CD14-positive monocyte (primary cell): ENCODE results near the gene TBCD. TPM values are rescaled to one million over a fixed set of nuclear protein-coding genes. Genes with fewer than 3 reads are reported as not detected.

Source experiments
- DNase-seq, 3 donors: peaks; one replicate each; pipeline ENCODE4 v3.0.0-alpha.2; 2011 to 2022
- H2AFZ ChIP-seq: 2 replicates; pipeline ENCODE4 v1.6.0; 2012; ENCODE audit warnings: mild to moderate bottlenecking, low read depth, low read length, inconsistent platforms; ENCODE audit not compliant: insufficient read depth, poor library complexity, severe bottlenecking
- H3K27ac ChIP-seq, 2 donors: 1 replicate in 1 of 2; 2 replicates in 1 of 2; pipeline ENCODE4 v1.5.1; 2012 to 2013; ENCODE audit warnings: low read length in 2 of 2, control low read depth in 1 of 2, inconsistent platforms in 1 of 2, low read depth in 1 of 2, mild to moderate bottlenecking in 1 of 2
- H3K27me3 ChIP-seq, 2 donors: one replicate each; pipeline versions ENCODE4 v1.6.0 to v1.6.1; 2011 to 2013; ENCODE audit warnings: low read length in 2 of 2; ENCODE audit not compliant: control insufficient read depth in 2 of 2, insufficient read depth in 2 of 2
- H3K36me3 ChIP-seq, 2 donors: replicated peaks in 1 of 2; 1 replicate in 1 of 2; 2 replicates in 1 of 2; pipeline versions ENCODE4 v1.5.1 to v1.6.1; 2012 to 2013; ENCODE audit warnings: low read length in 2 of 2, control low read depth in 1 of 2, inconsistent platforms in 1 of 2, mild to moderate bottlenecking in 1 of 2; ENCODE audit not compliant: insufficient read depth in 2 of 2, control insufficient read depth in 1 of 2
- H3K4me1 ChIP-seq, 2 donors: 1 replicate in 1 of 2; 2 replicates in 1 of 2; pipeline versions ENCODE4 v1.5.1 to v1.6.1; 2012 to 2013; ENCODE audit warnings: low read length in 2 of 2, control low read depth in 1 of 2, inconsistent platforms in 1 of 2, mild to moderate bottlenecking in 1 of 2, moderate library complexity in 1 of 2; ENCODE audit not compliant: insufficient read depth in 2 of 2, control insufficient read depth in 1 of 2
- H3K4me2 ChIP-seq: replicated peaks from 2 replicates; pipeline ENCODE3; 2012; ENCODE audit warnings: low read length, moderate library complexity, mild to moderate bottlenecking; ENCODE audit not compliant: poor library complexity, severe bottlenecking; ENCODE audit errors: extremely low read depth
- H3K4me3 ChIP-seq, 3 experiments: fragments of 200-600 bp in 1 of 3; sonication (generic) in 1 of 3; replicated peaks in 1 of 3; 1 replicate in 2 of 3; 2 replicates in 1 of 3; pipeline ENCODE4 v1.5.1; 2011 to 2013; ENCODE audit warnings: low read length in 3 of 3, mild to moderate bottlenecking in 3 of 3, control low read depth in 2 of 3, low read depth in 2 of 3, inconsistent platforms in 1 of 3, moderate library complexity in 1 of 3
- H3K79me2 ChIP-seq: 2 replicates; pipeline ENCODE4 v1.6.0; 2012; ENCODE audit warnings: mild to moderate bottlenecking, control low read depth, inconsistent platforms, low read length, moderate library complexity; ENCODE audit not compliant: insufficient read depth
- H3K9ac ChIP-seq: 2 replicates; pipeline ENCODE4 v1.6.0; 2017; ENCODE audit warnings: low read length, mild to moderate bottlenecking; ENCODE audit not compliant: insufficient read depth, poor library complexity, severe bottlenecking
- H3K9me3 ChIP-seq, 2 donors: replicated peaks in 1 of 2; 1 replicate in 1 of 2; 2 replicates in 1 of 2; pipeline versions ENCODE4 v1.5.1 to v1.6.1; 2012 to 2013; ENCODE audit warnings: low read length in 2 of 2, control low read depth in 1 of 2; ENCODE audit not compliant: control insufficient read depth in 1 of 2, insufficient read depth in 1 of 2
- H4K20me1 ChIP-seq: 2 replicates; pipeline ENCODE4 v1.6.0; 2012; ENCODE audit warnings: mild to moderate bottlenecking, low read length, control low read depth, moderate library complexity; ENCODE audit not compliant: insufficient read depth
- H3K27ac Mint-ChIP-seq, 7 donors: one replicate each; pipeline ENCODE4 v1.8.0; 2020; ENCODE audit warnings: mild to moderate bottlenecking in 7 of 7, mixed read lengths in 7 of 7, moderate library complexity in 6 of 7, inconsistent platforms in 2 of 7
- H3K27me3 Mint-ChIP-seq, 3 donors: one replicate each; pipeline ENCODE4 v1.8.0; 2021 to 2022; ENCODE audit warnings: low read depth in 3 of 3, mild to moderate bottlenecking in 3 of 3, mixed read lengths in 3 of 3, moderate library complexity in 3 of 3, inconsistent platforms in 1 of 3
- H3K36me3 Mint-ChIP-seq, 2 donors: one replicate each; pipeline ENCODE4 v1.8.0; 2020; ENCODE audit warnings: mixed read lengths in 2 of 2, inconsistent platforms in 1 of 2, mild to moderate bottlenecking in 1 of 2
- H3K4me1 Mint-ChIP-seq: one replicate; pipeline ENCODE4 v1.8.0; 2020; ENCODE audit warnings: mild to moderate bottlenecking, mixed read lengths
- H3K4me3 Mint-ChIP-seq, 2 donors: one replicate each; pipeline ENCODE4 v1.8.0; 2020; ENCODE audit warnings: mild to moderate bottlenecking in 2 of 2, mixed read lengths in 2 of 2, moderate library complexity in 1 of 2
- H3K9me3 Mint-ChIP-seq, 7 donors: one replicate each; pipeline ENCODE4 v1.8.0; 2020 to 2022; ENCODE audit warnings: mixed read lengths in 7 of 7, mild to moderate bottlenecking in 6 of 7, moderate library complexity in 6 of 7, inconsistent platforms in 2 of 7
- WGBS: methylation state at CpG from one replicate; pipeline ENCODE4 v1.1.5; 2013; ENCODE audit warnings: missing lambda C conversion rate; ENCODE audit not compliant: insufficient coverage; 5-methylcytosine and 5-hydroxymethylcytosine counted together
- intact Hi-C, 2 donors: fragments of 100-400 bp; cut with micrococcal nuclease; formaldehyde crosslinking; loops; one replicate each; pipeline versions ENCODE4 v1.15.0 to v1.15.1; 2023
- polyA plus RNA-seq, 3 donors: library from polyadenylated mRNA; depleted of rRNA in 1 of 3; unstranded in 2 of 3; stranded (reverse) in 1 of 3; fragments of 300-500 nt in 2 of 3; fragments of >200 nt in 1 of 3; fragmentation: Illumina TruSeq in 2 of 3; gene quantifications; 1 replicate in 2 of 3; 2 replicates in 1 of 3; pipeline ENCODE4 v1.2.3, GENCODE V29; 2012 to 2021
- TF ChIP-seq, protein P1 (sequence below): fragments of 200-600 bp; IDR thresholded peaks from one replicate; pipeline ENCODE4 v1.8.0; 2022; ENCODE audit warnings: antibody characterized with exemption, mild to moderate bottlenecking

TBCD gene
- polyA plus RNA-seq, 3 donors, result 54.7 to 74.0 (median 66.6) TPM

DNA sequence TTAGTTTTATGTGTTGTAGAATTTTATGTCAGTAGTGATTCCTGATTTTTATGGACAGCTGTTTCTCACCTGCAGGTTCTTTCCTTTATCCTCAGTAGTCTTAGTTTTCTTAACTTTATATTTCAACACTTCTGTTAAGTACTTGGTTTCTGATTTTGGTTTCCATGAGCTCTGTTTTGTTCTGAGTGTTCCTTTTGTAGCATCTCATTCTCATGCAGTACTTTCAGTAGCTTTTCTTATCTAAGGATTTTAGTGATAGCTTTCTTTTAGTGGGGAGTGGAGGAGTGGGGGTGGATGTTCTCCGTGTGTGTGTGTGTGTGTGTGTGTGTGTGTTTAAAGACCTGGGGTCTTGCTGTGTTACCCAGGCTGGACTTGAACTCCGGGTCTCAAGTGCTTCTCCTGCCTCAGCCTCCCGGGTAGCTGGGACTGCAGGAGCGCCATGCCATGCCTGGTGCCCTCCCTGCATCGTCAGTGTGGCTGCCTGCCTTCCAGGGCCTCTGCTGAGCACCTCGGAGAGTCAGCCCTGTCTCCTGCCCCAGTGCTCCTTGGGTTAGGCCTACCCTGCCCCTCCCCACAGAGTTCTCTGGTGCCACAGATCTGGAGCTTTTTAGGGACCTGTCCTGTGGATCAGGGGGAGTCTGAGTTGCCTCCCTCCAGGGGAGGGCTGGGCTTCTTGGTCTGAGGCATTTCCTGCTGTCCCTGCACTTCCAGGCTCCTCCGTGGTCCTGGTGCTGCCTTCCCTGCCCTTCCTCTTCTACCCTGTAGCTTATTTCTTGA lies 92.2 kb downstream of the TBCD start:
- peak overlapping the region in 1 of 7 donors; percentile 7 for H3K27ac Mint-ChIP-seq
- Histone ChIP-seq H3K9ac (no peak overlapping the region), H2AFZ (no peak overlapping the region), H3K79me2 (no peaks in the 10 kb centered on the region), H3K4me2 (no peak overlapping the region), H3K27me3 (no peaks in the 10 kb centered on the region), H3K27ac (no peak overlapping the region), H4K20me1 (no peaks in the 10 kb centered on the region), H3K4me3 (no peak overlapping the region), H3K36me3 (no peaks in the 10 kb centered on the region), H3K9me3 (no peaks in the 10 kb centered on the region), H3K4me1 (peaks cover 0 to 3% of the 10 kb centered on the region in 2 donors)
- no peak overlapping the region for H3K4me3 Mint-ChIP-seq
- peaks cover 11 to 14% of the 10 kb centered on the region in 2 donors for H3K36me3 Mint-ChIP-seq
- peaks cover 5% of the 10 kb centered on the region for H3K4me1 Mint-ChIP-seq
- WGBS, result 91% methylated on average over 6 of the region's 7 CpGs
- DNase-seq, result no peak
- peaks cover 0 to 10% (median 3%) of the 10 kb centered on the region in 3 donors for H3K27me3 Mint-ChIP-seq
- H3K9me3 Mint-ChIP-seq, result peaks cover 0 to 4% (median 0%) of the 10 kb centered on the region in 7 donors
- intact Hi-C loops, result no loop called here
- TF ChIP-seq, protein P1, sequence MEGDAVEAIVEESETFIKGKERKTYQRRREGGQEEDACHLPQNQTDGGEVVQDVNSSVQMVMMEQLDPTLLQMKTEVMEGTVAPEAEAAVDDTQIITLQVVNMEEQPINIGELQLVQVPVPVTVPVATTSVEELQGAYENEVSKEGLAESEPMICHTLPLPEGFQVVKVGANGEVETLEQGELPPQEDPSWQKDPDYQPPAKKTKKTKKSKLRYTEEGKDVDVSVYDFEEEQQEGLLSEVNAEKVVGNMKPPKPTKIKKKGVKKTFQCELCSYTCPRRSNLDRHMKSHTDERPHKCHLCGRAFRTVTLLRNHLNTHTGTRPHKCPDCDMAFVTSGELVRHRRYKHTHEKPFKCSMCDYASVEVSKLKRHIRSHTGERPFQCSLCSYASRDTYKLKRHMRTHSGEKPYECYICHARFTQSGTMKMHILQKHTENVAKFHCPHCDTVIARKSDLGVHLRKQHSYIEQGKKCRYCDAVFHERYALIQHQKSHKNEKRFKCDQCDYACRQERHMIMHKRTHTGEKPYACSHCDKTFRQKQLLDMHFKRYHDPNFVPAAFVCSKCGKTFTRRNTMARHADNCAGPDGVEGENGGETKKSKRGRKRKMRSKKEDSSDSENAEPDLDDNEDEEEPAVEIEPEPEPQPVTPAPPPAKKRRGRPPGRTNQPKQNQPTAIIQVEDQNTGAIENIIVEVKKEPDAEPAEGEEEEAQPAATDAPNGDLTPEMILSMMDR, result no peak

- peaks cover 12% of the 10 kb centered on the region for H3K4me1 Mint-ChIP-seq
- no peak overlapping the region for H3K27ac ChIP-seq
- H3K4me3 Mint-ChIP-seq, result no peak overlapping the region
- H3K4me2 ChIP-seq, result no peak overlapping the region
- intact Hi-C loops, result no loop called here
- peaks cover 0 to 12% (median 5%) of the 10 kb centered on the region in 3 donors for H3K27me3 Mint-ChIP-seq
- H3K27me3 ChIP-seq, result no peaks in the 10 kb centered on the region
- no peaks in the 10 kb centered on the region for H4K20me1 ChIP-seq
- H3K27ac Mint-ChIP-seq, result no peak overlapping the region
- peaks cover 11 to 17% of the 10 kb centered on the region in 2 donors for H3K36me3 Mint-ChIP-seq
- H3K36me3 ChIP-seq, result no peaks in the 10 kb centered on the region
- no peak overlapping the region for H3K4me3 ChIP-seq
- peaks cover 0 to 4% (median 0%) of the 10 kb centered on the region in 7 donors for H3K9me3 Mint-ChIP-seq
- no peak overlapping the region for H2AFZ ChIP-seq
- H3K4me1 ChIP-seq, result peaks cover 7 to 9% of the 10 kb centered on the region in 2 donors
- no peaks in the 10 kb centered on the region for H3K79me2 ChIP-seq
- H3K9me3 ChIP-seq, result no peaks in the 10 kb centered on the region
- TF ChIP-seq, protein P1, result no peak
- no peak for DNase-seq
- WGBS, result 96% methylated on average over 4 of the region's 11 CpGs
- no peak overlapping the region for H3K9ac ChIP-seq
Observed at GRCh38 chr17:82844796-82845162, 92.9 kb downstream of the TBCD start.
